CD14-positive monocyte (primary cell): ENCODE results near the gene ARMH3. TPM values are rescaled to one million over a fixed set of nuclear protein-coding genes. Genes with fewer than 3 reads are reported as not detected.
A peak's percentile ranks its signal among the peaks of the same experiment; 100 is the strongest.

ENCODE experiments used
- DNase-seq, 3 donors: peaks; one replicate each; pipeline ENCODE4 v3.0.0-alpha.2; 2011 to 2022
- H2AFZ ChIP-seq: 2 replicates; pipeline ENCODE4 v1.6.0; 2012; ENCODE audit warnings: mild to moderate bottlenecking, low read depth, low read length, inconsistent platforms; ENCODE audit not compliant: insufficient read depth, poor library complexity, severe bottlenecking
- H3K27ac ChIP-seq, 2 donors: 1 replicate in 1 of 2; 2 replicates in 1 of 2; pipeline ENCODE4 v1.5.1; 2012 to 2013; ENCODE audit warnings: low read length in 2 of 2, control low read depth in 1 of 2, inconsistent platforms in 1 of 2, low read depth in 1 of 2, mild to moderate bottlenecking in 1 of 2
- H3K27me3 ChIP-seq, 2 donors: one replicate each; pipeline versions ENCODE4 v1.6.0 to v1.6.1; 2011 to 2013; ENCODE audit warnings: low read length in 2 of 2; ENCODE audit not compliant: control insufficient read depth in 2 of 2, insufficient read depth in 2 of 2
- H3K36me3 ChIP-seq, 2 donors: replicated peaks in 1 of 2; 1 replicate in 1 of 2; 2 replicates in 1 of 2; pipeline versions ENCODE4 v1.5.1 to v1.6.1; 2012 to 2013; ENCODE audit warnings: low read length in 2 of 2, control low read depth in 1 of 2, inconsistent platforms in 1 of 2, mild to moderate bottlenecking in 1 of 2; ENCODE audit not compliant: insufficient read depth in 2 of 2, control insufficient read depth in 1 of 2
- H3K4me1 ChIP-seq, 2 donors: 1 replicate in 1 of 2; 2 replicates in 1 of 2; pipeline versions ENCODE4 v1.5.1 to v1.6.1; 2012 to 2013; ENCODE audit warnings: low read length in 2 of 2, control low read depth in 1 of 2, inconsistent platforms in 1 of 2, mild to moderate bottlenecking in 1 of 2, moderate library complexity in 1 of 2; ENCODE audit not compliant: insufficient read depth in 2 of 2, control insufficient read depth in 1 of 2
- H3K4me2 ChIP-seq: replicated peaks from 2 replicates; pipeline ENCODE3; 2012; ENCODE audit warnings: low read length, moderate library complexity, mild to moderate bottlenecking; ENCODE audit not compliant: poor library complexity, severe bottlenecking; ENCODE audit errors: extremely low read depth
- H3K4me3 ChIP-seq, 3 experiments: fragments of 200-600 bp in 1 of 3; sonication (generic) in 1 of 3; replicated peaks in 1 of 3; 1 replicate in 2 of 3; 2 replicates in 1 of 3; pipeline ENCODE4 v1.5.1; 2011 to 2013; ENCODE audit warnings: low read length in 3 of 3, mild to moderate bottlenecking in 3 of 3, control low read depth in 2 of 3, low read depth in 2 of 3, inconsistent platforms in 1 of 3, moderate library complexity in 1 of 3
- H3K79me2 ChIP-seq: 2 replicates; pipeline ENCODE4 v1.6.0; 2012; ENCODE audit warnings: mild to moderate bottlenecking, control low read depth, inconsistent platforms, low read length, moderate library complexity; ENCODE audit not compliant: insufficient read depth
- H3K9ac ChIP-seq: 2 replicates; pipeline ENCODE4 v1.6.0; 2017; ENCODE audit warnings: low read length, mild to moderate bottlenecking; ENCODE audit not compliant: insufficient read depth, poor library complexity, severe bottlenecking
- H3K9me3 ChIP-seq, 2 donors: replicated peaks in 1 of 2; 1 replicate in 1 of 2; 2 replicates in 1 of 2; pipeline versions ENCODE4 v1.5.1 to v1.6.1; 2012 to 2013; ENCODE audit warnings: low read length in 2 of 2, control low read depth in 1 of 2; ENCODE audit not compliant: control insufficient read depth in 1 of 2, insufficient read depth in 1 of 2
- H4K20me1 ChIP-seq: 2 replicates; pipeline ENCODE4 v1.6.0; 2012; ENCODE audit warnings: mild to moderate bottlenecking, low read length, control low read depth, moderate library complexity; ENCODE audit not compliant: insufficient read depth
- H3K27ac Mint-ChIP-seq, 7 donors: one replicate each; pipeline ENCODE4 v1.8.0; 2020; ENCODE audit warnings: mild to moderate bottlenecking in 7 of 7, mixed read lengths in 7 of 7, moderate library complexity in 6 of 7, inconsistent platforms in 2 of 7
- H3K27me3 Mint-ChIP-seq, 3 donors: one replicate each; pipeline ENCODE4 v1.8.0; 2021 to 2022; ENCODE audit warnings: low read depth in 3 of 3, mild to moderate bottlenecking in 3 of 3, mixed read lengths in 3 of 3, moderate library complexity in 3 of 3, inconsistent platforms in 1 of 3
- H3K36me3 Mint-ChIP-seq, 2 donors: one replicate each; pipeline ENCODE4 v1.8.0; 2020; ENCODE audit warnings: mixed read lengths in 2 of 2, inconsistent platforms in 1 of 2, mild to moderate bottlenecking in 1 of 2
- H3K4me1 Mint-ChIP-seq: one replicate; pipeline ENCODE4 v1.8.0; 2020; ENCODE audit warnings: mild to moderate bottlenecking, mixed read lengths
- H3K4me3 Mint-ChIP-seq, 2 donors: one replicate each; pipeline ENCODE4 v1.8.0; 2020; ENCODE audit warnings: mild to moderate bottlenecking in 2 of 2, mixed read lengths in 2 of 2, moderate library complexity in 1 of 2
- H3K9me3 Mint-ChIP-seq, 7 donors: one replicate each; pipeline ENCODE4 v1.8.0; 2020 to 2022; ENCODE audit warnings: mixed read lengths in 7 of 7, mild to moderate bottlenecking in 6 of 7, moderate library complexity in 6 of 7, inconsistent platforms in 2 of 7
- CTCF ChIP-seq: fragments of 200-600 bp; IDR thresholded peaks from one replicate; pipeline ENCODE4 v1.8.0; 2022; ENCODE audit warnings: antibody characterized with exemption, mild to moderate bottlenecking
- WGBS: methylation state at CpG from one replicate; pipeline ENCODE4 v1.1.5; 2013; ENCODE audit warnings: missing lambda C conversion rate; ENCODE audit not compliant: insufficient coverage; 5-methylcytosine and 5-hydroxymethylcytosine counted together
- intact Hi-C, 2 donors: fragments of 100-400 bp; cut with micrococcal nuclease; formaldehyde crosslinking; loops; one replicate each; pipeline versions ENCODE4 v1.15.0 to v1.15.1; 2023
- polyA plus RNA-seq, 3 donors: library from polyadenylated mRNA; depleted of rRNA in 1 of 3; unstranded in 2 of 3; stranded (reverse) in 1 of 3; fragments of 300-500 nt in 2 of 3; fragments of >200 nt in 1 of 3; fragmentation: Illumina TruSeq in 2 of 3; gene quantifications; 1 replicate in 2 of 3; 2 replicates in 1 of 3; pipeline ENCODE4 v1.2.3, GENCODE V29; 2012 to 2021

ARMH3 gene
- polyA plus RNA-seq, 3 donors = 20.4 to 26.3 (median 22.1) TPM

GRCh38 chr10:101894742-101895141 is 161.2 kb downstream of the ARMH3 start:
- WGBS = 100% methylated on average over 1 of the region's 3 CpGs
- peaks cover 83% of the 10 kb centered on the region for H4K20me1 ChIP-seq
- no peaks in the 10 kb centered on the region for H3K27me3 ChIP-seq
- no peak overlapping the region for H3K4me3 ChIP-seq
- no peak overlapping the region for H2AFZ ChIP-seq
- intact Hi-C loops = loop anchor here in 1 of 2 donors (10.0 kb wide), 2 partner anchors 110 to 180 kb away; no protein-coding TSS in a partner anchor
- no peak for TF ChIP-seq CTCF
- no peak for DNase-seq
- Mint-ChIP-seq H3K27me3 (no peaks in the 10 kb centered on the region), H3K4me1 (peaks cover 16% of the 10 kb centered on the region), H3K27ac (peak overlapping the region in 1 of 7 donors; percentile 50), H3K9me3 (no peaks in the 10 kb centered on the region), H3K36me3 (peaks cover 13 to 21% of the 10 kb centered on the region in 2 donors), H3K4me3 (no peak overlapping the region)
- no peaks in the 10 kb centered on the region for H3K9me3 ChIP-seq
- no peaks in the 10 kb centered on the region for H3K79me2 ChIP-seq
- peaks cover 2 to 22% of the 10 kb centered on the region in 2 donors for H3K36me3 ChIP-seq
- H3K4me2 ChIP-seq = no peak overlapping the region
- H3K9ac ChIP-seq = no peak overlapping the region
- no peak overlapping the region for H3K27ac ChIP-seq
- H3K4me1 ChIP-seq = peaks cover 5 to 7% of the 10 kb centered on the region in 2 donors

GRCh38 chr10:101894266-101894665 is 161.7 kb downstream of the ARMH3 start:
- Histone ChIP-seq H3K9me3 (no peaks in the 10 kb centered on the region), H3K36me3 (peaks cover 2 to 22% of the 10 kb centered on the region in 2 donors), H3K4me2 (no peak overlapping the region), H3K27ac (no peak overlapping the region), H3K4me1 (peaks cover 5 to 7% of the 10 kb centered on the region in 2 donors), H3K27me3 (no peaks in the 10 kb centered on the region), H4K20me1 (peaks cover 83% of the 10 kb centered on the region), H3K9ac (no peak overlapping the region), H2AFZ (no peak overlapping the region), H3K4me3 (no peak overlapping the region), H3K79me2 (no peaks in the 10 kb centered on the region)
- WGBS = no CpG with 5 or more reads among the region's 6 CpGs
- Mint-ChIP-seq H3K36me3 (peaks cover 9 to 22% of the 10 kb centered on the region in 2 donors), H3K27ac (no peak overlapping the region), H3K27me3 (no peaks in the 10 kb centered on the region), H3K4me1 (peaks cover 16% of the 10 kb centered on the region), H3K4me3 (no peak overlapping the region), H3K9me3 (no peaks in the 10 kb centered on the region)
- no peak for TF ChIP-seq CTCF
- no peak for DNase-seq
- intact Hi-C loops = loop anchor here in 1 of 2 donors (10.0 kb wide), 2 partner anchors 111 to 181 kb away; no protein-coding TSS in a partner anchor
